ENCODE results near the gene TPD52L1. TPM values are rescaled to one million over a fixed set of nuclear protein-coding genes. Genes with fewer than 3 reads are reported as not detected.
"Not testable (repeated sequence)": the region's sequence is repeated elsewhere in the genome, so short reads cannot be mapped to it uniquely, and the experiment has no call there.

The TPD52L1 gene
- total RNA-seq (2014; rRNA removed; shearing (Covaris generic)), result 74.4 and 92.1 TPM in 2 replicates

- DNase-seq (ENCODE audit: low read depth), result peak; percentile 80
Measured at GRCh38 chr6:125153391-125154117, at the start of gene TPD52L1. TPD52L1 (plus strand) TSS chr6:125153773; CDS start chr6:125153952, 179 bp downstream.

- peak; percentile 70 for DNase-seq (ENCODE audit: low read depth)
Measured at GRCh38 chr6:125104425-125104824, 49.1 kb upstream of the TPD52L1 start.

GRCh38 chr6:125107048-125107447, 46.5 kb upstream of the TPD52L1 start:
- no peak for DNase-seq (ENCODE audit: low read depth)

DNA sequence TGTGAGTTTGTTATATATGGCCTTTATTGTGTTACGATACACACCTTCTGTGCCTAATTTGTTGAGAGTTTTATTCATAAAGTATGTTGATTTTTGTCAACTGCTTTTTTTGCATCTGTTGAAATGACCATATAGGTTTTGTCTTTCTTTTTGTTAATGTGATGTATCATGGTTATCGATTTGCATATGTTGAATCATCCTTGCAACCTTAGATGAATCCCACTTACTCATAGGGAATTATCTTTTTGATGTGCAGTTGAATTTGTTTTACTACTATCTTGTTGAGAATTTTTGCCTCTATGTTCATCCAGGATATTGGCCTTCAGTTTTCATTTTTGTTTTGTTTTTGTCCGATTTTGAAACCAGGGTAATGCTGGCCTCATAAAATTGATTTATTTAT, 45.7 kb upstream of the TPD52L1 start:
- peak; percentile 49 for DNase-seq (ENCODE audit: low read depth)

GRCh38 chr6:125110056-125110455, 43.5 kb upstream of the TPD52L1 start:
- no peak for DNase-seq (ENCODE audit: low read depth)

GRCh38 chr6:125111219-125111983, 42.2 kb upstream of the TPD52L1 start:
- DNase-seq (ENCODE audit: low read depth), result no peak

- DNase-seq (ENCODE audit: low read depth), result no peak
Measured at GRCh38 chr6:125112934-125113333, 40.6 kb upstream of the TPD52L1 start.

DNA sequence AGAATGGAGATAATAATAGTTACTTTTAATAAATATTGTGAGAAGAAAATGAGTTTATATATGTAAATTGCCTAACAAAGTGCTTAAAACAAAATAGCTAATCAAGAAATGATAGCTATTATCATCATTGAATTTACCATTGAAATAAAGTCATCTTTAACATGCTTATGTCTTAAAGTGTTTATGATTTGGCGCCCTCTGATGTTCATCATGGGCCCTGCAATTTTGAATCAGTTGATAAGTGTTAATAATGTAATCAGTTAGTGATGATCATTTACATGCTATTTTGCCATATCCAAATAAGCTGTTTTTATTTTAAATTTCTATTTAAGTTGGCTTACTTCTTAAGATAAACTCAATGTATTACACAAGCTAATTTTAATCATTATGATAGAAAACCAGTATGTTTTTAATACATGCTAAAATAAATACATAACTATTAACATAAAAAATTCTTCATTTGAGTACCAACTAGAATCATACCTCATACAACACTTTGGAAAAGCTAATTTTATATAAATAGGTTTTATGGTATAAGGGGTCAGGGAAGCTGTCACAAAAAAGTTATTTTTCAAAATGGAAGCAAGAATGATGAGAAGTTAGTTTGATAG, 39.2 kb upstream of the TPD52L1 start:
- DNase-seq (ENCODE audit: low read depth), result peak; percentile 69

GRCh38 chr6:125116170-125116569, 37.4 kb upstream of the TPD52L1 start:
- DNase-seq (ENCODE audit: low read depth), result no peak

DNA sequence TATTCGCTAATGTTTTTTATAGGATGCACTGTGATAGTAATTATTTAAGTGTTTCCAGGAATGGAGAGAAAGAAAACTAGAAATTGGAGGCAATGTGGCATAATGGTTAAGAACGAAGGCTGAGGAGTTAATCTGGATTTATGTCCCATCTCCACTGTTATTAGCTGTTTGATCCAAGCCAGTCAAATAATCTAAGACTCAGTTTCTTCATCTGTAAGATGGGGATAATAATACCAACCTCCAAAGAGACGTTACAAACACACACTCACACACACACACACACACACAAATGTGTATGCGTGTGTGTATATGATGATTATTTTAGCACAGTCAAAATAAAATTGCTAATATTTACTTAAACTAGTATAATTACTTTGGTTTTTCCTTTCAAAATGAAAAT, 36.9 kb upstream of the TPD52L1 start:
- DNase-seq (ENCODE audit: low read depth), result no peak

DNA sequence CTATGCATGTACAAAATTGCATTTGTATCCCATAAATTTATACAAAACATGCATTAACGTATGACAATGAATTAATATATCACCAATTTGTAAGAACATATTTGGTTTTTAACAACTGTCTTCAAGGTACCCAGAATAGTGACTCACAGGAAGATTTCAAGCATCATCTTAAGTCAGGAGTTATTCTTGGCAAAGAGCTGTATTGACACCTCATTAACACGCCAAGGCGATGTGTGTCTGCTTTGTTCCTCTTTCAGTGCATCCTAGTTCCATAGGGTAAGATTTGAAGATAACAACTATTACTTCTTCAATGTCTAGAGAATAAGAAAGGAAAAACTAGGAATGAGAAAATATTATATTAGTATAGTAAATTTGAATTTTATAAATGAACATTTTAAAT, 35.8 kb upstream of the TPD52L1 start:
- DNase-seq (ENCODE audit: low read depth), result no peak

- no peak for DNase-seq (ENCODE audit: low read depth)
Measured at GRCh38 chr6:125120054-125120590, 33.5 kb upstream of the TPD52L1 start.

- no peak for DNase-seq (ENCODE audit: low read depth)
Measured at GRCh38 chr6:125121894-125122293, 31.7 kb upstream of the TPD52L1 start.

DNA sequence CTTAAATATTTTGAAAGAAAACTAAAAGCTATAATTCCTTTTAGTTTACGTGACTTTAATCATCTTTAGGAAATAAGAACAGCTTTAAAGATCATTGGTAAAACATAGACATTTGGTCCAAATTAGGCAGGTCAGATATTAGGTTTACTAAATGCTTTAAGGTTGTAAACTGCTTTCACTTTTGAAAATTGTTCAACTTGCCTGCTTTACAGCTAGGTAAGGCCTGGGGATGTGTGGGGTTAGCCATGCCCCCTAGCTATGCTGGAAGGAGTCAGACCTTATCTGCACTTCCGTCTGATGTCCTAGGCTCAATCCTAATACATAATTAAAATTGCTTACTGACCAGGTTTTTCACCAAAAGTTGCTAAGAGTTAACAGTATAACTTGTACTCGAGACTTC, 30.5 kb upstream of the TPD52L1 start:
- peak; percentile 38 for DNase-seq (ENCODE audit: low read depth)

- DNase-seq (ENCODE audit: low read depth), result no peak
Measured at GRCh38 chr6:125123468-125124048, 30.0 kb upstream of the TPD52L1 start.

DNA sequence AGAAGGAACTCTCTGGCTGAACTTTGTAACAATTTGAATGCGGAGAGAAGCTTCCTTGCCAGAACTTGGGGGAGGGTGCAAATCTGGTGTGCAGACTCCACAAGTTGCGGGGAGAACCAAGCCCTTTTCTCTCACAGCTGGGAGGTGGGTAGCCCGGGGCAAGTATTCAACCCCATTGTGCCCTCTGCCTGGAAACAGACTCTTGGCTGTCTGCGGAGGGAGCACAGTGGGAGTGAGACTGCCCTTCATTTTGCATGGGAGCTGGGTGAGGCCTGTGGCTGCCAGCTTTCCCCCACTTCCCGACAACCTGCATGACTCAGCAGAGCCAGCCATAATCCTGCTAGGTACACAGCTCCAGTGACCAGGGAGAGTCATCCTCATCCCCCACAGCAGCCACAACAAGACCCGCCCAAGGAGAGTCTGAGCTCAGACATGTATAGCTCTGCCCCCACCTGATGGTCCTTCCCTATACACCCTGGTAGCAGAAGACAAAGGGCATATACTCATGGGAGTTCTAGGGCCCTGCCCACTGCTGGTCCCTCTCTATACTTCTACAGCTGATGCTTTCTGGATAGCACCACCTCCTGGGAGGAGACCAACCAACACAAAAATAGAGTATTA, 29.4 kb upstream of the TPD52L1 start:
- peak; percentile 93 for DNase-seq (ENCODE audit: low read depth)

- not testable (repeated sequence) for DNase-seq (ENCODE audit: low read depth)
Measured at GRCh38 chr6:125125856-125126255, 27.7 kb upstream of the TPD52L1 start.

GRCh38 chr6:125129354-125129753, 24.2 kb upstream of the TPD52L1 start:
- DNase-seq (ENCODE audit: low read depth), result no peak

- DNase-seq (ENCODE audit: low read depth), result no peak
Measured at GRCh38 chr6:125132058-125132457, 21.5 kb upstream of the TPD52L1 start.

DNA sequence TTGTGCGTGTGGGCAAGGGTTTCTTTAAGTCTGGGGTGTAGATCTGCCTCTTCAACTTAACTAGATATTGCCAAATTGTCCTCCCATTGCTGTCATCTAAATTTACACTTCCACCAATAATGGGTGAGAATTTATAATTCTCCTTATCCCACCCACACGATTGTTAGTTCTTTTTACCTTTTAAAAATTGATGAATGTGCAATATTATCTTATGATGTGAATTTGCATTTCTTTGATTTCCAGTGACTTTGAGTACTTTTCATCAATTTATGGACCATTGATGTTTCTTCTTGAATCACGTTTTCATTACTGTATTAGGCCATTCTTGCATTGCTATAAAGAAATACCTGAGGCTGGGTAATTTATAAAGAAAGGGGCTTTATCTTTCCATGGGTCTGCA, 17.2 kb upstream of the TPD52L1 start:
- no peak for DNase-seq (ENCODE audit: low read depth)

- DNase-seq (ENCODE audit: low read depth), result no peak
Measured at GRCh38 chr6:125138083-125138482, 15.5 kb upstream of the TPD52L1 start.

- peak; percentile 22 for DNase-seq (ENCODE audit: low read depth)
Measured at GRCh38 chr6:125140808-125141207, 12.8 kb upstream of the TPD52L1 start.
